Endodermal cell (in vitro differentiated cells): Measurements from ENCODE around the gene MYO18B. TPM values are rescaled to one million over a fixed set of nuclear protein-coding genes. Genes with fewer than 3 reads are reported as not detected.

ENCODE experiments used
- DNase-seq: peaks from one replicate; pipeline ENCODE4 v3.0.0-alpha.2; 2017
- H3K27ac ChIP-seq: 2 replicates; pipeline ENCODE4 v1.5.1; 2013; ENCODE audit warnings: mild to moderate bottlenecking, low read depth, low read length, moderate library complexity
- H3K27me3 ChIP-seq: 2 replicates; pipeline ENCODE4 v1.6.1; 2013; ENCODE audit warnings: mild to moderate bottlenecking, low read length, moderate library complexity; ENCODE audit not compliant: insufficient read depth, control insufficient read depth, poor library complexity, severe bottlenecking
- H3K36me3 ChIP-seq: 2 replicates; pipeline ENCODE4 v1.7.0; 2013; ENCODE audit warnings: mild to moderate bottlenecking, low read length, moderate library complexity; ENCODE audit not compliant: control insufficient read depth, insufficient read depth
- H3K4me1 ChIP-seq: one replicate; pipeline ENCODE4 v1.7.0; 2013; ENCODE audit warnings: low read length; ENCODE audit not compliant: control insufficient read depth, insufficient read depth
- H3K4me3 ChIP-seq: 2 replicates; pipeline ENCODE4 v1.5.1; 2013; ENCODE audit warnings: mild to moderate bottlenecking, low read length, moderate library complexity
- H3K9ac ChIP-seq: 2 replicates; pipeline ENCODE4 v1.6.1; 2013; ENCODE audit warnings: mild to moderate bottlenecking, low read length, moderate library complexity; ENCODE audit not compliant: poor library complexity, severe bottlenecking; ENCODE audit errors: extremely low read depth
- H3K9me3 ChIP-seq: 2 replicates; pipeline ENCODE4 v1.6.1; 2013; ENCODE audit warnings: mild to moderate bottlenecking, low read length, moderate library complexity; ENCODE audit not compliant: control insufficient read depth
- H3K27ac Mint-ChIP-seq: 2 replicates; pipeline ENCODE4 v1.8.0; 2020; ENCODE audit warnings: mixed read lengths
- H3K27me3 Mint-ChIP-seq: 2 replicates; pipeline ENCODE4 v1.8.0; 2021; ENCODE audit warnings: mild to moderate bottlenecking, mixed read lengths; ENCODE audit not compliant: insufficient read depth
- H3K36me3 Mint-ChIP-seq: 2 replicates; pipeline ENCODE4 v1.8.0; 2020; ENCODE audit warnings: low read depth, mixed read lengths
- H3K4me1 Mint-ChIP-seq: 2 replicates; pipeline ENCODE4 v1.8.0; 2020; ENCODE audit warnings: mixed read lengths
- H3K4me3 Mint-ChIP-seq: 2 replicates; pipeline ENCODE4 v1.8.0; 2020; ENCODE audit warnings: mild to moderate bottlenecking, moderate library complexity, mixed read lengths
- H3K9me3 Mint-ChIP-seq: 2 replicates; pipeline ENCODE4 v1.8.0; 2020; ENCODE audit warnings: mild to moderate bottlenecking, mixed read lengths
- CTCF ChIP-seq: fragments of 200-600 bp; sonication (generic); conservative IDR thresholded peaks from 2 replicates; pipeline ENCODE4 v1.5.0; 2021; ENCODE audit warnings: antibody characterized with exemption, mild to moderate bottlenecking
- WGBS, 2 experiments: methylation state at CpG; one replicate each; pipeline versions ENCODE4 v1.1.5 to v1.1.7; 2013; ENCODE audit warnings: missing lambda C conversion rate in 2 of 2, mixed read lengths in 1 of 2; ENCODE audit not compliant: insufficient coverage in 1 of 2, insufficient read length in 1 of 2; 5-methylcytosine and 5-hydroxymethylcytosine counted together
- total RNA-seq, 2 donors: library from RNA; stranded (reverse); fragmentation: NEBNext Ultra II Directional in 1 of 2; extraction: Animal tissue kit (Norgen Biotek cat#: 25700) in 1 of 2; gene quantifications; 2 replicates in 1 of 2; 3 replicates in 1 of 2; pipeline ENCODE4 v1.2.1, GENCODE V29; 2021

Gene MYO18B
- total RNA-seq, 2 donors from 2014 or later, result 0.77 to 0.84 TPM

DNA sequence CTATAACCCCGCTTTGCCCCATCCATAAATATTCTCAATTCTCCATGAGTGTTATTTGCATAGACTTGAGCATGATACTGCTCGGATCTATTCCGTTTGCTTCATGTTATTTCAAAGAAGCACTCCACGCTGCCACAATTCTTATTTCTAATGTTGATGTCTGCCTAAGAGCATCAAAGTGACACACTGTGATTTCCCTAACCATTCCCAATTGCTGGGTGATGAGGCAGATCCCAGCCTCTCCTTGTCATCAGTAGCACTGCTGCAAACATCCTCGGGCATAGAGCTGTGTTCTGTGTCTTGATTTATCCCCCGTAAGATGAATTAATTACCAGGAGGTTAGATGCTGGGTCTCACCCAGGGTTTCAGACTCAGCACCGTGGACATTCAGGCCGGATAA, 249.0 kb downstream of the MYO18B start:
- no peaks in the 10 kb centered on the region for H3K4me1 ChIP-seq
- no peak overlapping the region for H3K4me3 ChIP-seq
- H3K9me3 ChIP-seq, result no peaks in the 10 kb centered on the region
- DNase-seq, result no peak
- WGBS, 2 experiments, result 90 to 96% methylated on average over 4 to 8 of the region's 8 CpGs
- TF ChIP-seq CTCF, result no peak
- Mint-ChIP-seq H3K9me3 (no peaks in the 10 kb centered on the region), H3K4me3 (no peak overlapping the region), H3K36me3 (no peaks in the 10 kb centered on the region), H3K4me1 (peaks cover 31% of the 10 kb centered on the region), H3K27me3 (no peaks in the 10 kb centered on the region), H3K27ac (no peak overlapping the region)
- H3K9ac ChIP-seq, result no peak overlapping the region
- no peaks in the 10 kb centered on the region for H3K36me3 ChIP-seq
- no peaks in the 10 kb centered on the region for H3K27me3 ChIP-seq
- no peak overlapping the region for H3K27ac ChIP-seq

- no peak overlapping the region for H3K4me3 Mint-ChIP-seq
- no peak overlapping the region for H3K4me3 ChIP-seq
- TF ChIP-seq CTCF, result no peak
- no peak overlapping the region for H3K27ac Mint-ChIP-seq
- H3K9me3 Mint-ChIP-seq, result no peaks in the 10 kb centered on the region
- no peaks in the 10 kb centered on the region for H3K36me3 Mint-ChIP-seq
- no peak overlapping the region for H3K27ac ChIP-seq
- H3K27me3 Mint-ChIP-seq, result no peaks in the 10 kb centered on the region
- no peaks in the 10 kb centered on the region for H3K9me3 ChIP-seq
- 89 to 100% methylated on average over 10 to 12 of the region's 12 CpGs for WGBS, 2 experiments
- H3K36me3 ChIP-seq, result no peaks in the 10 kb centered on the region
- no peaks in the 10 kb centered on the region for H3K4me1 ChIP-seq
- no peaks in the 10 kb centered on the region for H3K27me3 ChIP-seq
- DNase-seq, result no peak
- peaks cover 31% of the 10 kb centered on the region for H3K4me1 Mint-ChIP-seq
- H3K9ac ChIP-seq, result no peak overlapping the region
Measured at GRCh38 chr22:25992331-25992730, 250.3 kb downstream of the MYO18B start.

DNA sequence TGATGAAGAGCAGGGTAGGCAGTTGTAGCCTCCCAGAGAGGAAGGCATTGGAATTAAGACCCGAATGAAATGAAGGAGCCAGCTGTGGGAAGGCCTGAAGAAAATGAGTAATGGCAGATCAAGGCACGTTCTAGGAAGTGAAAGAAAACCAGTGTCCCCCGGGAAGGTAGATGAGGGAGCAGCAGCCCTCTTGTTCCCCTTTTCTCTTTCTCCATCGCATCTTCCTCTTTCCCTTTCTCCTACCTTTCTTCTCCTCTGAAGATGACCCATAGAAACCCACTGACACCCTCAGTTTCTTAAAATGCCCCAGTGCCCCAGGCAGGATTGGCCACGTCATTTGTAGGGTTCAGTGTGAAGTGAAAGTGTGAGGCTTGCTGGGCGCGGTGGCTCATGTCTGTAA, 254.7 kb downstream of the MYO18B start:
- no peak for TF ChIP-seq CTCF

More for the DNA sequence above, 254.7 kb downstream of the MYO18B start:
- no peaks in the 10 kb centered on the region for H3K36me3 ChIP-seq
- DNase-seq, result no peak
- Mint-ChIP-seq H3K9me3 (no peaks in the 10 kb centered on the region), H3K4me3 (no peak overlapping the region), H3K27me3 (no peaks in the 10 kb centered on the region), H3K4me1 (peaks cover 26% of the 10 kb centered on the region), H3K27ac (no peak overlapping the region), H3K36me3 (no peaks in the 10 kb centered on the region)
- H3K27me3 ChIP-seq, result no peaks in the 10 kb centered on the region
- H3K27ac ChIP-seq, result no peak overlapping the region
- no peak overlapping the region for H3K9ac ChIP-seq
- no peak overlapping the region for H3K4me3 ChIP-seq
- 90 to 92% methylated on average over 2 to 7 of the region's 7 CpGs for WGBS, 2 experiments
- H3K4me1 ChIP-seq, result peaks cover 7% of the 10 kb centered on the region
- no peaks in the 10 kb centered on the region for H3K9me3 ChIP-seq
